Measurements from ENCODE around the gene RHOBTB3. TPM values are rescaled to one million over a fixed set of nuclear protein-coding genes. Genes with fewer than 3 reads are reported as not detected.
A peak's percentile ranks its signal among the peaks of the same experiment; 100 is the strongest.
"Not testable (repeated sequence)": the region's sequence is repeated elsewhere in the genome, so short reads cannot be mapped to it uniquely, and the experiment has no call there.

Gene RHOBTB3
- total RNA-seq, 1 experiment from 2014 or later: 84.3 TPM

GRCh38 chr5:95707534-95708188, 23.5 kb upstream of the RHOBTB3 start:
- POLR2A ChIA-PET; H3K9me2 ChIP-seq (ENCODE audit: insufficient read depth); H4K20me1 ChIP-seq (ENCODE audit: insufficient read depth); BruUV-seq (replicated peaks); RAD21 ChIA-PET (ENCODE audit: low non-redundant PET in 1 of 2, low total read pairs in 2 of 2, uncharacterized antibody in 2 of 2, unreplicated experiment in 2 of 2); H3K9ac ChIP-seq (ENCODE audit: low read length); H3K4me2 ChIP-seq (ENCODE audit: low read length); H3K9me3 ChIP-seq (ENCODE audit: control insufficient read depth in 1 of 2, insufficient read depth in 1 of 2, low read depth in 1 of 2, low read length in 2 of 2); H3K4me3 ChIP-seq (replicated peaks in 1 of 2; ENCODE audit: low read depth in 1 of 2, low read length in 2 of 2); H2AFZ ChIP-seq (ENCODE audit: low read depth, low read length, poor library complexity, severe bottlenecking); H3K36me3 ChIP-seq (ENCODE audit: control insufficient read depth in 1 of 2, insufficient read depth in 2 of 2, low read length in 2 of 2); H3K27ac ChIP-seq (ENCODE audit: low read depth, low read length); H3K27me3 ChIP-seq (ENCODE audit: insufficient read depth, low read length); CTCF ChIA-PET; ATAC-seq; H3K79me2 ChIP-seq (ENCODE audit: insufficient read depth, low read length); DNase-seq (ENCODE audit: low read depth, low spot score): not testable (repeated sequence)
- H3K4me1 ChIP-seq (ENCODE audit: control insufficient read depth in 1 of 2, insufficient read depth in 2 of 2, low read length in 2 of 2): peaks cover 33 to 39% of the 10 kb centered on the region in 2 experiments
- intact Hi-C loops (cut with micrococcal nuclease): loop anchor here (1.0 kb wide), 1 partner anchor 45 kb away; no protein-coding TSS in a partner anchor

GRCh38 chr5:95708876-95709275, 22.3 kb upstream of the RHOBTB3 start:
- Histone ChIP-seq H3K4me1 (ENCODE audit: control insufficient read depth in 1 of 2, insufficient read depth in 2 of 2, low read length in 2 of 2) (peaks cover 40 to 51% of the 10 kb centered on the region in 2 experiments), H3K27me3 (ENCODE audit: insufficient read depth, low read length) (no peaks in the 10 kb centered on the region), H4K20me1 (ENCODE audit: insufficient read depth) (no peaks in the 10 kb centered on the region), H3K4me3 (replicated peaks in 1 of 2; ENCODE audit: low read depth in 1 of 2, low read length in 2 of 2) (no peak overlapping the region), H3K9me3 (ENCODE audit: control insufficient read depth in 1 of 2, insufficient read depth in 1 of 2, low read depth in 1 of 2, low read length in 2 of 2) (no peaks in the 10 kb centered on the region), H3K9me2 (ENCODE audit: insufficient read depth) (no peaks in the 10 kb centered on the region), H3K36me3 (ENCODE audit: control insufficient read depth in 1 of 2, insufficient read depth in 2 of 2, low read length in 2 of 2) (no peaks in the 10 kb centered on the region), H3K9ac (ENCODE audit: low read length) (no peak overlapping the region), H2AFZ (ENCODE audit: low read depth, low read length, poor library complexity, severe bottlenecking) (no peak overlapping the region), H3K79me2 (ENCODE audit: insufficient read depth, low read length) (no peaks in the 10 kb centered on the region), H3K27ac (ENCODE audit: low read depth, low read length) (no peak overlapping the region), H3K4me2 (ENCODE audit: low read length) (peak overlapping the region; percentile 88; the same call in 1 of the 2 replicates)
- CTCF ChIA-PET: no interaction called here
- POLR2A ChIA-PET: no interaction called here
- RAD21 ChIA-PET (ENCODE audit: low non-redundant PET in 1 of 2, low total read pairs in 2 of 2, uncharacterized antibody in 2 of 2, unreplicated experiment in 2 of 2): no interaction called here
- no peak for DNase-seq (ENCODE audit: low read depth, low spot score)
- intact Hi-C loops (cut with micrococcal nuclease): no loop called here
- TF ChIP-seq POLR2A (IDR thresholded peaks at IDR 0.05; ENCODE audit: borderline replicate concordance, extremely low read depth, insufficient read depth, insufficient read length) (no peak), CBX3 (IDR thresholded peaks at IDR 0.05; ENCODE audit: low read depth) (no peak), CTCF (IDR thresholded peaks at IDR 0.05 in 2 of 3, conservative IDR thresholded peaks at IDR 0.05 in 1 of 3; ENCODE audit: borderline replicate concordance in 1 of 3, insufficient read depth in 1 of 3, low read depth in 2 of 3, low read length in 2 of 3) (no peak), SRF (IDR thresholded peaks at IDR 0.05; ENCODE audit: low read depth) (no peak), EZH2 (IDR thresholded peaks at IDR 0.05) (no peak), YY1 (IDR thresholded peaks at IDR 0.05; ENCODE audit: extremely low read depth, insufficient replicate concordance, low read depth, low read length) (no peak), CEBPB (IDR thresholded peaks at IDR 0.05; ENCODE audit: low read depth) (no peak), EZH2phosphoT487 (IDR thresholded peaks at IDR 0.05; ENCODE audit: borderline replicate concordance) (no peak), ZFX (IDR thresholded peaks at IDR 0.05) (no peak), POLR2AphosphoS5 (IDR thresholded peaks at IDR 0.05; ENCODE audit: low read depth, low read length) (no peak), SIN3A (IDR thresholded peaks at IDR 0.05; ENCODE audit: low read depth) (no peak), RAD21 (IDR thresholded peaks at IDR 0.05; ENCODE audit: low read depth) (no peak), ELF1 (IDR thresholded peaks at IDR 0.05; ENCODE audit: borderline replicate concordance, low read depth) (no peak), ZBTB33 (IDR thresholded peaks at IDR 0.05; ENCODE audit: extremely low read depth, insufficient replicate concordance, low read length) (no peak), FOSL1 (IDR thresholded peaks at IDR 0.05; ENCODE audit: low read depth) (no peak), EGR1 (IDR thresholded peaks at IDR 0.05; ENCODE audit: low read depth) (no peak), ATF3 (IDR thresholded peaks at IDR 0.05) (no peak), ZNF274 (IDR thresholded peaks at IDR 0.05; ENCODE audit: low read depth, low read length) (no peak)
- BruUV-seq (replicated peaks): no TSS peak
- ATAC-seq: no peak
